GM21515 (cell line): ENCODE results near the gene CSMD2.

Experiments
- ATAC-seq: cut with Tn5 transposase; IDR thresholded peaks from one replicate; pipeline ENCODE4 v1.9.1; 2021; ENCODE audit not compliant: unreplicated experiment

Gene CSMD2

GRCh38 chr1:33697816-33698215 is 467.2 kb downstream of the CSMD2 start:
- ATAC-seq: no peak

- no peak for ATAC-seq
Measured at GRCh38 chr1:33696962-33697361, 468.1 kb downstream of the CSMD2 start.

- no peak for ATAC-seq
Measured at GRCh38 chr1:33696311-33696710, 468.7 kb downstream of the CSMD2 start.

- no peak for ATAC-seq
Measured at GRCh38 chr1:33692206-33693188, 472.5 kb downstream of the CSMD2 start.

GRCh38 chr1:33687000-33687399 is 478.0 kb downstream of the CSMD2 start:
- ATAC-seq: no peak

GRCh38 chr1:33686551-33686950 is 478.5 kb downstream of the CSMD2 start:
- ATAC-seq: no peak

- ATAC-seq: no peak
Measured at GRCh38 chr1:33685256-33685655, 479.8 kb downstream of the CSMD2 start.

- ATAC-seq: no peak
Measured at GRCh38 chr1:33684396-33685179, 480.4 kb downstream of the CSMD2 start.

GRCh38 chr1:33683913-33684312 is 481.1 kb downstream of the CSMD2 start:
- ATAC-seq: no peak

- ATAC-seq: no peak
Measured at GRCh38 chr1:33682371-33682770, 482.7 kb downstream of the CSMD2 start.

- ATAC-seq: no peak
Measured at GRCh38 chr1:33680281-33680840, 484.7 kb downstream of the CSMD2 start.

- no peak for ATAC-seq
Measured at GRCh38 chr1:33670567-33670966, 494.5 kb downstream of the CSMD2 start.

GRCh38 chr1:33668695-33669094 is 496.3 kb downstream of the CSMD2 start:
- no peak for ATAC-seq

GRCh38 chr1:33667386-33668282 is 497.4 kb downstream of the CSMD2 start:
- no peak for ATAC-seq

- ATAC-seq: no peak
Measured at GRCh38 chr1:33666616-33667015, 498.4 kb downstream of the CSMD2 start.

- no peak for ATAC-seq
Measured at GRCh38 chr1:33661811-33662454, 503.1 kb downstream of the CSMD2 start.

GRCh38 chr1:33660956-33661355 is 504.1 kb downstream of the CSMD2 start:
- ATAC-seq: no peak

GRCh38 chr1:33660244-33660643 is 504.8 kb downstream of the CSMD2 start:
- ATAC-seq: no peak

GRCh38 chr1:33659641-33660040 is 505.4 kb downstream of the CSMD2 start:
- ATAC-seq: no peak

- ATAC-seq: no peak
Measured at GRCh38 chr1:33657833-33658232, 507.2 kb downstream of the CSMD2 start.
